GM23338 (cell line): ENCODE measurements around the gene LRRFIP2. TPM values are rescaled to one million over a fixed set of nuclear protein-coding genes. Genes with fewer than 3 reads are reported as not detected.
"Not testable (repeated sequence)": the region's sequence is repeated elsewhere in the genome, so short reads cannot be mapped to it uniquely, and the experiment has no call there.

Experiments used
- ATAC-seq: fragments of 200-7000 bp; cut with Tn5 transposase; 3 replicates; pipeline ENCODE4 v1.9.1; 2020
- DNase-seq: peaks from one replicate; pipeline ENCODE4 v3.0.0-alpha.2; 2015; ENCODE audit warnings: low spot score
- H2AFZ ChIP-seq: fragments of 200-600 bp; sonication (generic); 2 replicates; pipeline ENCODE4 v1.8.0; 2016; ENCODE audit warnings: antibody characterized with exemption, mild to moderate bottlenecking, moderate library complexity
- H3F3A ChIP-seq: fragments of 200-600 bp; sonication (generic); replicated peaks from 2 replicates; pipeline ENCODE4 v1.8.0; 2017; ENCODE audit warnings: antibody characterized with exemption, mixed run types, low read depth
- H3K27ac ChIP-seq: fragments of 200-600 bp; sonication (generic); 2 replicates; pipeline ENCODE4 v1.6.1; 2016; ENCODE audit warnings: low read depth
- H3K27me3 ChIP-seq: fragments of 200-600 bp; sonication (generic); 2 replicates; pipeline ENCODE4 v1.8.0; 2016; ENCODE audit warnings: mild to moderate bottlenecking, mixed run types, moderate library complexity; ENCODE audit not compliant: insufficient read depth
- H3K36me3 ChIP-seq: fragments of 200-600 bp; sonication (generic); 2 replicates; pipeline ENCODE4 v1.8.0; 2016; ENCODE audit warnings: mild to moderate bottlenecking; ENCODE audit not compliant: insufficient read depth
- H3K4me1 ChIP-seq: fragments of 200-600 bp; sonication (generic); 2 replicates; pipeline ENCODE4 v1.8.0; 2016; ENCODE audit warnings: mild to moderate bottlenecking, moderate library complexity; ENCODE audit not compliant: insufficient read depth
- H3K4me2 ChIP-seq: fragments of 200-600 bp; sonication (generic); 2 replicates; pipeline ENCODE4 v1.7.1; 2017; ENCODE audit warnings: mixed run types
- H3K4me3 ChIP-seq: fragments of 200-600 bp; sonication (generic); 2 replicates; pipeline ENCODE4 v1.6.1; 2016; ENCODE audit warnings: mixed run types
- H3K79me2 ChIP-seq: fragments of 200-600 bp; sonication (generic); replicated peaks from 2 replicates; pipeline ENCODE4 v1.8.0; 2017; ENCODE audit warnings: mild to moderate bottlenecking; ENCODE audit not compliant: insufficient read depth
- H3K9me2 ChIP-seq: fragments of 200-600 bp; sonication (generic); 2 replicates; pipeline ENCODE4 v1.8.0; 2017; ENCODE audit not compliant: insufficient read depth
- H4K20me1 ChIP-seq: fragments of 200-600 bp; sonication (generic); replicated peaks from 2 replicates; pipeline ENCODE4 v1.8.0; 2017; ENCODE audit warnings: mild to moderate bottlenecking; ENCODE audit not compliant: insufficient read depth
- H3K27ac Mint-ChIP-seq: 2 replicates; pipeline ENCODE4 v1.8.0; 2020; ENCODE audit warnings: inconsistent platforms, mild to moderate bottlenecking, moderate library complexity, mixed read lengths
- H3K27me3 Mint-ChIP-seq: 3 replicates; pipeline ENCODE4 v1.8.0; 2022; ENCODE audit warnings: low read depth, mild to moderate bottlenecking, moderate library complexity, mixed read lengths, inconsistent platforms; ENCODE audit not compliant: insufficient read depth, poor library complexity
- H3K36me3 Mint-ChIP-seq: 3 replicates; pipeline ENCODE4 v1.8.0; 2021; ENCODE audit warnings: low read depth, mild to moderate bottlenecking, inconsistent platforms, moderate library complexity, mixed read lengths
- H3K4me1 Mint-ChIP-seq: 3 replicates; pipeline ENCODE4 v1.8.0; 2020; ENCODE audit warnings: mild to moderate bottlenecking, inconsistent platforms, mixed read lengths
- H3K4me3 Mint-ChIP-seq: 3 replicates; pipeline ENCODE4 v1.8.0; 2021; ENCODE audit warnings: moderate library complexity, mild to moderate bottlenecking, inconsistent platforms, mixed read lengths
- H3K9me3 Mint-ChIP-seq: 3 replicates; pipeline ENCODE4 v1.8.0; 2020; ENCODE audit warnings: moderate library complexity, mild to moderate bottlenecking, inconsistent platforms, mixed read lengths
- CREB1 ChIP-seq: fragments of 250-450 bp; sonication (Bioruptor Pico); IDR thresholded peaks from 2 replicates; pipeline ENCODE4 v1.5.0; 2020; ENCODE audit warnings: low read depth, mild to moderate bottlenecking, moderate library complexity
- ETS1 ChIP-seq: IDR thresholded peaks from 2 replicates; pipeline ENCODE4 v1.6.1; 2016; ENCODE audit warnings: antibody characterized with exemption
- EZH2 ChIP-seq: fragments of 200-600 bp; sonication (generic); IDR thresholded peaks from one replicate; pipeline ENCODE4 v1.8.0; 2017; ENCODE audit warnings: antibody characterized with exemption, mild to moderate bottlenecking, low read depth; ENCODE audit not compliant: unreplicated experiment
- EZH2phosphoT487 ChIP-seq: fragments of 200-600 bp; sonication (generic); IDR thresholded peaks from one replicate; pipeline ENCODE4 v1.8.1; 2018; ENCODE audit warnings: antibody characterized with exemption; ENCODE audit not compliant: unreplicated experiment
- NANOG ChIP-seq: IDR thresholded peaks from 2 replicates; pipeline ENCODE4 v1.6.1; 2016; ENCODE audit warnings: antibody characterized with exemption, borderline replicate concordance
- POLR2AphosphoS5 ChIP-seq: IDR thresholded peaks from 2 replicates; pipeline ENCODE4 v1.6.1; 2016; ENCODE audit warnings: antibody characterized with exemption, low read depth
- STAT1 ChIP-seq: IDR thresholded peaks from one replicate; pipeline ENCODE4 v1.6.1; 2016; ENCODE audit warnings: antibody characterized with exemption; ENCODE audit not compliant: unreplicated experiment
- ZNF114 ChIP-seq: fragments of 250-450 bp; sonication (Bioruptor Pico); IDR thresholded peaks from 2 replicates; pipeline ENCODE4 v1.5.0; 2020; ENCODE audit warnings: mild to moderate bottlenecking, moderate library complexity
- ZNF331 ChIP-seq: fragments of 250-450 bp; sonication (Bioruptor Pico); IDR thresholded peaks from 2 replicates; pipeline ENCODE4 v1.5.0; 2020; ENCODE audit warnings: low read depth, mild to moderate bottlenecking, moderate library complexity
- polyA plus RNA-seq: library from polyadenylated mRNA; unstranded; fragments of >200 nt; fragmentation: Nextera tagmentation; extraction: Ambion mirVana; gene quantifications from 2 replicates; pipeline ENCODE4 v1.2.1, GENCODE V29; 2016
- total RNA-seq: library from RNA; depleted of rRNA; stranded (reverse); fragments of >200 nt; shearing (Covaris generic); gene quantifications from 2 replicates; pipeline ENCODE4 v1.2.3, GENCODE V29; 2014
- TF ChIP-seq, protein P1 (sequence below), 2 experiments: fragments of 200-600 bp in 1 of 2; sonication (generic) in 1 of 2; conservative IDR thresholded peaks; 2 replicates each; pipeline versions ENCODE4 v1.5.1 to v1.6.1; 2016 to 2017; ENCODE audit warnings: antibody characterized with exemption in 2 of 2, low read depth in 2 of 2, mild to moderate bottlenecking in 2 of 2, moderate library complexity in 1 of 2

LRRFIP2 gene
- total and polyA plus RNA-seq, 2 experiments from 2014 or later, result 20.3 to 29.0 TPM

DNA sequence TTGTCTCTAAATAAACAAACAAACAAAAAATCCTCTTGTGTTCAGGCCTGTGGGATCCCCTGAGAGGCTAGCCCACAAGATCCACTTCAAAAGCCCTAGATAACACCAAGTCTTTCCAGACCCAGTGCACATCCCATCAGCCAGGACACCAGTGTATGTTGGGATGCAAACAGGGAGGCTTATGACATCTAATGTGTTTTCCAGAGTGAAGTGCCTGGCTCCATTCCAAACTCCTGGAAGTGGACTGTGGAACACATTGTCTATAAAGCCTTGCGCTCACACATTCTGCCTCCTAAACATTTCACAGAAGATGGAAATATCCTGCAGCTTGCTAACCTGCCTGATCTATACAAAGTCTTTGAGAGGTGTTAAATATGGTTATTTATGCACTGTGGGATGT is 124.1 kb downstream of the LRRFIP2 start:
- Mint-ChIP-seq H3K27ac (no peak overlapping the region), H3K36me3 (peaks cover 64% of the 10 kb centered on the region), H3K9me3 (no peaks in the 10 kb centered on the region), H3K4me1 (no peaks in the 10 kb centered on the region), H3K4me3 (no peak overlapping the region), H3K27me3 (peaks cover 2% of the 10 kb centered on the region)
- Histone ChIP-seq H3K79me2 (no peaks in the 10 kb centered on the region), H3F3A (no peaks in the 10 kb centered on the region), H3K4me2 (no peak overlapping the region), H3K27ac (no peak overlapping the region), H3K4me1 (no peaks in the 10 kb centered on the region), H3K9me2 (no peaks in the 10 kb centered on the region), H3K4me3 (no peak overlapping the region), H2AFZ (no peak overlapping the region), H3K36me3 (peaks cover 45% of the 10 kb centered on the region), H4K20me1 (peaks cover 3% of the 10 kb centered on the region; the same call in 1 of the 2 replicates), H3K27me3 (no peaks in the 10 kb centered on the region)
- no peak for TF ChIP-seq CREB1 (CRISPR knock-in tag)
- no peak for TF ChIP-seq STAT1
- no peak for DNase-seq
- ATAC-seq, result no peak

GRCh38 chr3:37042712-37043111 is 131.7 kb downstream of the LRRFIP2 start:
- H2AFZ ChIP-seq, H3K4me1 ChIP-seq, H4K20me1 ChIP-seq, H3K9me2 ChIP-seq, H3K4me2 ChIP-seq, H3K9me3 Mint-ChIP-seq, H3K27me3 ChIP-seq, H3K4me1 Mint-ChIP-seq, H3K27me3 Mint-ChIP-seq, H3K27ac ChIP-seq, H3F3A ChIP-seq, ATAC-seq, H3K79me2 ChIP-seq, DNase-seq, H3K4me3 Mint-ChIP-seq, H3K4me3 ChIP-seq, H3K27ac Mint-ChIP-seq: not testable (repeated sequence)
- peaks cover 18% of the 10 kb centered on the region for H3K36me3 ChIP-seq
- H3K36me3 Mint-ChIP-seq, result peaks cover 42% of the 10 kb centered on the region; the same call in 2 of the 3 replicates

GRCh38 chr3:37041546-37042195 is 132.7 kb downstream of the LRRFIP2 start:
- peaks cover 5% of the 10 kb centered on the region; the same call in 1 of the 2 replicates for H4K20me1 ChIP-seq
- no peak overlapping the region for H3K4me3 ChIP-seq
- no peaks in the 10 kb centered on the region for H3K9me2 ChIP-seq
- Mint-ChIP-seq H3K4me1 (no peaks in the 10 kb centered on the region), H3K36me3 (peaks cover 39% of the 10 kb centered on the region), H3K27me3 (no peaks in the 10 kb centered on the region), H3K27ac (no peak overlapping the region), H3K4me3 (no peak overlapping the region), H3K9me3 (no peaks in the 10 kb centered on the region)
- no peaks in the 10 kb centered on the region for H3F3A ChIP-seq
- H3K36me3 ChIP-seq, result peaks cover 21% of the 10 kb centered on the region
- TF ChIP-seq EZH2 (no peak), ETS1 (no peak), ZNF331 (CRISPR knock-in tag) (no peak), ZNF114 (CRISPR knock-in tag) (no peak), EZH2phosphoT487 (no peak), NANOG (no peak), POLR2AphosphoS5 (no peak)
- TF ChIP-seq, protein P1, sequence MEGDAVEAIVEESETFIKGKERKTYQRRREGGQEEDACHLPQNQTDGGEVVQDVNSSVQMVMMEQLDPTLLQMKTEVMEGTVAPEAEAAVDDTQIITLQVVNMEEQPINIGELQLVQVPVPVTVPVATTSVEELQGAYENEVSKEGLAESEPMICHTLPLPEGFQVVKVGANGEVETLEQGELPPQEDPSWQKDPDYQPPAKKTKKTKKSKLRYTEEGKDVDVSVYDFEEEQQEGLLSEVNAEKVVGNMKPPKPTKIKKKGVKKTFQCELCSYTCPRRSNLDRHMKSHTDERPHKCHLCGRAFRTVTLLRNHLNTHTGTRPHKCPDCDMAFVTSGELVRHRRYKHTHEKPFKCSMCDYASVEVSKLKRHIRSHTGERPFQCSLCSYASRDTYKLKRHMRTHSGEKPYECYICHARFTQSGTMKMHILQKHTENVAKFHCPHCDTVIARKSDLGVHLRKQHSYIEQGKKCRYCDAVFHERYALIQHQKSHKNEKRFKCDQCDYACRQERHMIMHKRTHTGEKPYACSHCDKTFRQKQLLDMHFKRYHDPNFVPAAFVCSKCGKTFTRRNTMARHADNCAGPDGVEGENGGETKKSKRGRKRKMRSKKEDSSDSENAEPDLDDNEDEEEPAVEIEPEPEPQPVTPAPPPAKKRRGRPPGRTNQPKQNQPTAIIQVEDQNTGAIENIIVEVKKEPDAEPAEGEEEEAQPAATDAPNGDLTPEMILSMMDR (conservative IDR thresholded peaks at IDR 0.05; ENCODE audit: low read depth in 2 of 2), result no peak
- H2AFZ ChIP-seq, result no peak overlapping the region
- no peaks in the 10 kb centered on the region for H3K79me2 ChIP-seq
- H3K27ac ChIP-seq, result no peak overlapping the region
- H3K27me3 ChIP-seq, result no peaks in the 10 kb centered on the region
- no peaks in the 10 kb centered on the region for H3K4me1 ChIP-seq
- no peak overlapping the region for H3K4me2 ChIP-seq
- ATAC-seq, result no peak
- DNase-seq, result no peak
